ENCODE data around the gene DMRTC2. TPM values are rescaled to one million over a fixed set of nuclear protein-coding genes. Genes with fewer than 3 reads are reported as not detected.

DMRTC2 gene
- total RNA-seq, 1 experiment from 2014 or later, result not detected

- Histone ChIP-seq H3K36me3 (ENCODE audit: control insufficient read depth, insufficient read depth, low read length) (no peaks in the 10 kb centered on the region), H3K4me3 (ENCODE audit: low read depth in 2 of 2, low read length in 2 of 2) (no peak overlapping the region), H3K27me3 (ENCODE audit: control insufficient read depth, insufficient read depth, low read length) (no peaks in the 10 kb centered on the region), H3K4me1 (ENCODE audit: control insufficient read depth, insufficient read depth, low read length) (peaks cover 23% of the 10 kb centered on the region), H3K9me3 (ENCODE audit: control insufficient read depth, insufficient read depth, low read depth, low read length) (no peaks in the 10 kb centered on the region), H3K27ac (ENCODE audit: low read length) (no peak overlapping the region)
- ATAC-seq (no peak), DNase-seq (ENCODE audit: low read depth, low spot score) (no peak)
- TF ChIP-seq TCF7L2 (IDR thresholded peaks at IDR 0.05; ENCODE audit: low read depth, low read length), result no peak
- BruUV-seq (replicated peaks), result no TSS peak
- in situ Hi-C loops (cut with HindIII; ENCODE audit: low pct_unique_long_range_greater_than_20kb, low sequenced_read_pairs) (no loop called here), intact Hi-C loops (cut with micrococcal nuclease; ENCODE audit: unreplicated experiment) (loop anchor here (10.0 kb wide), 1 partner anchor 45 kb away; no protein-coding TSS in a partner anchor)
- CTCF ChIA-PET, result no interaction called here
- POLR2A ChIA-PET, result no interaction called here
These were observed 45.1 kb downstream of the DMRTC2 start for GRCh38 chr19:41889896-41890295.

- Histone ChIP-seq H3K4me3 (ENCODE audit: low read depth in 2 of 2, low read length in 2 of 2) (no peak overlapping the region), H3K27me3 (ENCODE audit: control insufficient read depth, insufficient read depth, low read length) (no peaks in the 10 kb centered on the region), H3K36me3 (ENCODE audit: control insufficient read depth, insufficient read depth, low read length) (no peaks in the 10 kb centered on the region), H3K27ac (ENCODE audit: low read length) (no peak overlapping the region), H3K4me1 (ENCODE audit: control insufficient read depth, insufficient read depth, low read length) (peaks cover 20% of the 10 kb centered on the region), H3K9me3 (ENCODE audit: control insufficient read depth, insufficient read depth, low read depth, low read length) (no peaks in the 10 kb centered on the region)
- no TSS peak for BruUV-seq (replicated peaks)
- DNase-seq (ENCODE audit: low read depth, low spot score) (no peak), ATAC-seq (no peak)
- TF ChIP-seq SIN3A (IDR thresholded peaks at IDR 0.05; ENCODE audit: borderline replicate concordance, insufficient read depth, low read depth, low read length), result no peak
- TF ChIP-seq REST (IDR thresholded peaks at IDR 0.05; ENCODE audit: insufficient read depth in 1 of 2, low read depth in 2 of 2, low read length in 1 of 2), result no peak
- TF ChIP-seq POLR2AphosphoS5 (IDR thresholded peaks at IDR 0.05; ENCODE audit: low read depth, low read length), result no peak
- no peak for TF ChIP-seq TCF7L2 (IDR thresholded peaks at IDR 0.05; ENCODE audit: low read depth, low read length)
- TF ChIP-seq CTCF (IDR thresholded peaks at IDR 0.05), result no peak
- in situ Hi-C loops (cut with HindIII; ENCODE audit: low pct_unique_long_range_greater_than_20kb, low sequenced_read_pairs), result no loop called here
- intact Hi-C loops (cut with micrococcal nuclease; ENCODE audit: unreplicated experiment), result no loop called here
- ChIA-PET CTCF (interaction anchor here (0.6 kb wide), 1 partner anchor 74 kb away, joined by 10 read pairs; no protein-coding TSS in a partner anchor), POLR2A (no interaction called here)
These were observed 46.1 kb downstream of the DMRTC2 start for GRCh38 chr19:41890936-41891335.

- ChIA-PET POLR2A (no interaction called here), CTCF (no interaction called here)
- no peaks in the 10 kb centered on the region for H3K36me3 ChIP-seq (ENCODE audit: control insufficient read depth, insufficient read depth, low read length)
- H3K4me1 ChIP-seq (ENCODE audit: control insufficient read depth, insufficient read depth, low read length), result peaks cover 8% of the 10 kb centered on the region
- DNase-seq (ENCODE audit: low read depth, low spot score) (no peak), ATAC-seq (no peak)
- H3K4me3 ChIP-seq (ENCODE audit: low read depth in 2 of 2, low read length in 2 of 2), result no peak overlapping the region
- BruUV-seq (replicated peaks), result no TSS peak
- intact Hi-C loops (cut with micrococcal nuclease; ENCODE audit: unreplicated experiment), result no loop called here
- no peaks in the 10 kb centered on the region for H3K9me3 ChIP-seq (ENCODE audit: control insufficient read depth, insufficient read depth, low read depth, low read length)
- H3K27me3 ChIP-seq (ENCODE audit: control insufficient read depth, insufficient read depth, low read length), result no peaks in the 10 kb centered on the region
- TF ChIP-seq SIN3A (IDR thresholded peaks at IDR 0.05; ENCODE audit: borderline replicate concordance, insufficient read depth, low read depth, low read length) (no peak), POLR2AphosphoS5 (IDR thresholded peaks at IDR 0.05; ENCODE audit: low read depth, low read length) (no peak)
- in situ Hi-C loops (cut with HindIII; ENCODE audit: low pct_unique_long_range_greater_than_20kb, low sequenced_read_pairs), result no loop called here
- H3K27ac ChIP-seq (ENCODE audit: low read length), result no peak overlapping the region
These were observed 47.5 kb downstream of the DMRTC2 start for GRCh38 chr19:41892173-41892902.
